Measurements from ENCODE around the gene TP53I3. TPM values are rescaled to one million over a fixed set of nuclear protein-coding genes. Genes with fewer than 3 reads are reported as not detected.

TP53I3 gene
- polyA plus RNA-seq, 4 donors, result 32.2 to 420 (median 184) TPM

DNA sequence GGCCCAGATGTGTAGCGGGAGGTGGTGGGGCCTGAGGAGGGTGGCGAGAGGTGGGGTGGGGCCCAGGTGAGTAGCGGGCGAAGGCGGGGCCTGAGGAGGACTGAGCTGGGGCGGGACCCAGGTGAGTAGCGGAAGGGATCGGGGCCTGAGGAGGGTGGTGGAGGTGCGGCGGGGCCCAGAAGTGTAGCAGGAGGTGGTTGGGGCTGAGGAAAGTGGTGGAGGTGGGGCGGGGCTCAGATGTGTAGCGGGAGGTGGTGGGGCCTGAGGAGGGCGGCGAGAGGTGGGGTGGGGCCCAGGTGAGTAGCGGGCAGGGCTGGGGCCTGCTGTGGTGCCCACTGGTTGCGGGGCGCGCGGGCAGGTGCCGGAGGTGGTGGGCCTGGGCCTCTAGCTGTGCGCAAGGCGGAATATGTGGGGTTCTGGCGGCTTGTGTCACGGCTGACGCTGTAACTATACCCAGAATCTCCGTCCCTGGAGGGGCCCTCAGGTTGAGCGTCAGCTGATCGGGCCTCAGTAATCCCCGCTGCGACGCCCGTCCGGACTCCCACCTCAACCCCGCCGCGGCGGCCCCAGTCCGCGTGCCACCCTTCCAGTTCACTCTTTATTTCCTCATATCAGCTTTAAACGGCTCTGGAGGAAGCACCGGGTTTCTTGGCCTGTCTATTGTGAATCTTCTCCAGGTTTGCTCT is 7.6 kb downstream of the TP53I3 start:
- no peaks in the 10 kb centered on the region for H3K27me3 ChIP-seq (ENCODE audit: control insufficient read depth in 3 of 3, insufficient read depth in 3 of 3, low read length in 3 of 3)
- DNase-seq (peak in 1 of 2 donors; percentile 87), FAIRE-seq (no peak)
- peak overlapping the region; percentile 70 to 78 (median 74) for H3K4me3 ChIP-seq (ENCODE audit: low read depth in 1 of 3, low read length in 3 of 3)
- H3K27ac ChIP-seq (ENCODE audit: low read depth in 1 of 3, low read length in 2 of 3), result peak overlapping the region; percentile 92 to 100 (median 99)
- peaks cover 0 to 18% (median under 1%) of the 10 kb centered on the region in 3 donors for H3K4me1 ChIP-seq (ENCODE audit: control insufficient read depth in 3 of 3, insufficient read depth in 2 of 3, low read depth in 1 of 3, low read length in 2 of 3)
- no peaks in the 10 kb centered on the region for H3K9me3 ChIP-seq (ENCODE audit: control insufficient read depth in 2 of 2, insufficient read depth in 1 of 2, low read depth in 1 of 2, low read length in 1 of 2)
- WGBS, 3 donors, result 0 to 2% (median 0%) methylated on average over 32 to 41 of the region's 41 CpGs
- H3K36me3 ChIP-seq (ENCODE audit: control insufficient read depth in 3 of 3, insufficient read depth in 2 of 3, low read depth in 1 of 3, low read length in 3 of 3), result peaks cover 0 to 20% (median 8%) of the 10 kb centered on the region in 3 donors

DNA sequence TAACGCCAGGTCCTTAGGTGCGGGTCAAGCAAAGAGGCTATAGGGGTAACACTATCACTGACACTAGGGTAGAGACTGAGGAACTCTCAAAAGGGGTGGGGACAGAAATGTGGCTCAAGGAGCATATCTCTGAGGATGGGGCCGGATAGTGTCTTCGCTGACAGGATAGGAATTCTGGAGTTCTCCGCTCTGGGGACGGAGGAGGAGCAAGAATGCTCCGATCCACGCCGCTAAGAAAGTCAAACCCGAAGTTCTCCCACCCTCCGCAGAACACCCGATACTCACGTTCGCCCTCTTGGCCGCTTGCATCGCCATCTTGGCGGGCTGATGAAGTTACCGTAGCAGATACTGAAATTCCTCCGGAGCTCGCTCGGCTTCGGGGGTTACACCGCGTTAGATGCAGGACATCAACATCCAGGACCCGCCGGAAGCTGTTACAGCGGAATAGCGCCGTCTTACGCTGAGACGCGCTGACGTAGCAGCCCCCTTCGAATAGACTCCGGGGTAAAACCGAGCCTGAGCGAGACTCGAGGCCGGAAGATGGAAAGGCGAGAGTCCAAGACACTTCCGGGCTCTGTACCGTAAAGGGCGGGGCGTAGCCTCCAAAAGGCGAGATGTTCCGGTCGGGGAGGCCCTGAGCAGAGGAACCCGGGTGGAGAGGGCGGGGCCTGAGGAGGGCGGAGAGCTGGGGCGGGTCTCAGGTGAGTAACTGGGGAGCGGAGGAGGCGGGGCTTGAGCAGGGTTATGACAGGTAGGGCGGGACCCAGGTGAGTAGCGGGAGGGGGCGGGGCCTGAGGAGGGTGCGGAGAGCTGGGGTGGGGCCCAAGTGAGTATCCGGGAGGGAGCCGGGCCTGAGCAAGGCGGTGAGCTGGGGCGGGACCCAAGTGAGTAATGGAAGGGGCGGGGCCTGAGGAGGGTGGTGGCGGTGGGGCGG is 8.5 kb downstream of the TP53I3 start, which contains the start of gene SF3B6:
Gene SF3B6 (minus strand): TSS at position 412 of the 934 bp plus-strand sequence. CDS start 97 bp downstream, at position 315.
- peaks cover 0 to 20% (median 12%) of the 10 kb centered on the region in 3 donors for H3K36me3 ChIP-seq (ENCODE audit: control insufficient read depth in 3 of 3, insufficient read depth in 2 of 3, low read depth in 1 of 3, low read length in 3 of 3)
- peaks cover 0 to 18% (median 0%) of the 10 kb centered on the region in 3 donors for H3K4me1 ChIP-seq (ENCODE audit: control insufficient read depth in 3 of 3, insufficient read depth in 2 of 3, low read depth in 1 of 3, low read length in 2 of 3)
- no peaks in the 10 kb centered on the region for H3K9me3 ChIP-seq (ENCODE audit: control insufficient read depth in 2 of 2, insufficient read depth in 1 of 2, low read depth in 1 of 2, low read length in 1 of 2)
- H3K27ac ChIP-seq (ENCODE audit: low read depth in 1 of 3, low read length in 2 of 3), result peak within 1 kb of the TSS; percentile 92 to 100 (median 99)
- peak within 1 kb of the TSS; percentile 70 to 78 (median 74) for H3K4me3 ChIP-seq (ENCODE audit: low read depth in 1 of 3, low read length in 3 of 3)
- no peaks in the 10 kb centered on the region for H3K27me3 ChIP-seq (ENCODE audit: control insufficient read depth in 3 of 3, insufficient read depth in 3 of 3, low read length in 3 of 3)
- DNase-seq (peak; percentile 100), FAIRE-seq (no peak)
- 0 to 1% (median 1%) methylated on average over 54 to 64 of the region's 64 CpGs for WGBS, 3 donors

DNA sequence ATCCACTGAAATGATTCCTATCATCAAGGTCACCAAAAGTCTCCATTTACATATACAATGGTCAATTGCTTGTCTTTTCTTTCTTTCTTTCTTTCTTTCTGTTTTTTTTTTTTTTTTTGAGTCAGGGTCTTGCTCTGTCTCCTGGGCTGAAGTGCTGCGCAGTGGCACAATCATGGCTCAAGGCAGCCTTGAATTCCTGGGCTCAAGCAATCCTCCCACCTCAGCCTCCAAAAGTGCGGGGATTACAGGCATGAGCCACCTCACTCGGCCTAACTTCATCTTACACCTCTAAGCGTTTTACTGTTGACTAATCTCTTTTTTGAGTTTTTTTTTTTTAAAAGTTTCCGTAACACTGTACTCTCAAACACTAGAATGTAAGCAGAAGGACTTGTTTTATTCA is 9.4 kb downstream of the TP53I3 start:
- FAIRE-seq, result no peak
- DNase-seq, result no peak
- Histone ChIP-seq H3K27me3 (ENCODE audit: control insufficient read depth in 3 of 3, insufficient read depth in 3 of 3, low read length in 3 of 3) (no peaks in the 10 kb centered on the region), H3K9me3 (ENCODE audit: control insufficient read depth in 2 of 2, insufficient read depth in 1 of 2, low read depth in 1 of 2, low read length in 1 of 2) (no peaks in the 10 kb centered on the region), H3K4me3 (ENCODE audit: low read depth in 1 of 3, low read length in 3 of 3) (peak overlapping the region in 2 of 3 donors; percentile 74 to 77), H3K36me3 (ENCODE audit: control insufficient read depth in 3 of 3, insufficient read depth in 2 of 3, low read depth in 1 of 3, low read length in 3 of 3) (peaks cover 3 to 18% (median 12%) of the 10 kb centered on the region in 3 donors), H3K4me1 (ENCODE audit: control insufficient read depth in 3 of 3, insufficient read depth in 2 of 3, low read depth in 1 of 3, low read length in 2 of 3) (peaks cover 0 to 18% (median 0%) of the 10 kb centered on the region in 3 donors), H3K27ac (ENCODE audit: low read depth in 1 of 3, low read length in 2 of 3) (peak overlapping the region in 2 of 3 donors; percentile 33 to 99)
- 53 to 62% (median 60%) methylated on average over 5 of the region's 5 CpGs for WGBS, 3 donors

DNA sequence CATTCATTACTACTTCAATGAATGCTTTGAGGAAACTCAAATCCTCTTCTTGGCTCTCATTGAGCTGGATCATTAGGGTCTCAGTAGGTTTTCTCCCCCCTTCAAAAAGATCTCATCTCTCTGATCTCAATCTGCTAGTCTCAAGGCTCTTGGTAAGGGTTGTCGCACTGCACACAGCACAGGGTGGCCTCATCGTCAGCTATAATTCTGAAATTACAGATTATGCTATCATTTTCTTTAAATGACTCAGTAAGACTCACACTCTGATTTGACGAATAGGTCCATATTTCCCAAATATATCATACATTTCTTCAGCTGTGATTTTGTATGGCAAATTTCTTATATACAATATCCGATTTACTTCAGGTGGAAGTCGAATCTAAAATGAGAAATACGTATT is 10.8 kb downstream of the TP53I3 start:
- H3K27ac ChIP-seq (ENCODE audit: low read depth in 1 of 3, low read length in 2 of 3), result no peak overlapping the region
- no peak for FAIRE-seq
- H3K27me3 ChIP-seq (ENCODE audit: control insufficient read depth in 3 of 3, insufficient read depth in 3 of 3, low read length in 3 of 3), result no peaks in the 10 kb centered on the region
- DNase-seq, result no peak
- peaks cover 0 to 16% (median 0%) of the 10 kb centered on the region in 3 donors for H3K4me1 ChIP-seq (ENCODE audit: control insufficient read depth in 3 of 3, insufficient read depth in 2 of 3, low read depth in 1 of 3, low read length in 2 of 3)
- WGBS, 3 donors, result 83 to 89% (median 86%) methylated on average over 6 of the region's 6 CpGs
- no peak overlapping the region for H3K4me3 ChIP-seq (ENCODE audit: low read depth in 1 of 3, low read length in 3 of 3)
- H3K9me3 ChIP-seq (ENCODE audit: control insufficient read depth in 2 of 2, insufficient read depth in 1 of 2, low read depth in 1 of 2, low read length in 1 of 2), result no peaks in the 10 kb centered on the region
- H3K36me3 ChIP-seq (ENCODE audit: control insufficient read depth in 3 of 3, insufficient read depth in 2 of 3, low read depth in 1 of 3, low read length in 3 of 3), result peaks cover 4 to 24% (median 15%) of the 10 kb centered on the region in 3 donors

DNA sequence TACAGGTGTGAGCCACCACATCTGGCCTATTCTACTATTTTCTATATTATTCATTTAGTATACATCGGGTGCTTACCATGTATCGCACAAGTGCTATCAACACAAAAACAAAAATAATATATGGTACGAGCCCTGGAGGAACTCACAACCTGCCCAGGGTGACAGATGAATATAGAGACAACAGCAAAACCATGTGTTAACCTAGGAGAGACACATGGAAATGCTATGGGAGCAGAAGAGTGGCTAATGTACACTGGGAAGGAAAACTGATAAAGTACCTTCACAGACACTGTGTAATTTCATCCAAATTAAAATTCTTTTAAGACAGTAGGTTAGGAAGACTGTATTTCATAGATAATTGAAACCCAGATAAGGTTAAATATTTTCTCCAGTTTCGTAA is 12.4 kb downstream of the TP53I3 start:
- no peak for FAIRE-seq
- Histone ChIP-seq H3K4me1 (ENCODE audit: control insufficient read depth in 3 of 3, insufficient read depth in 2 of 3, low read depth in 1 of 3, low read length in 2 of 3) (peaks cover 0 to 2% (median 0%) of the 10 kb centered on the region in 3 donors), H3K9me3 (ENCODE audit: control insufficient read depth in 2 of 2, insufficient read depth in 1 of 2, low read depth in 1 of 2, low read length in 1 of 2) (no peaks in the 10 kb centered on the region), H3K36me3 (ENCODE audit: control insufficient read depth in 3 of 3, insufficient read depth in 2 of 3, low read depth in 1 of 3, low read length in 3 of 3) (peaks cover 4 to 31% (median 16%) of the 10 kb centered on the region in 3 donors), H3K27ac (ENCODE audit: low read depth in 1 of 3, low read length in 2 of 3) (no peak overlapping the region), H3K27me3 (ENCODE audit: control insufficient read depth in 3 of 3, insufficient read depth in 3 of 3, low read length in 3 of 3) (no peaks in the 10 kb centered on the region), H3K4me3 (ENCODE audit: low read depth in 1 of 3, low read length in 3 of 3) (no peak overlapping the region)
- WGBS, 3 donors, result 83 to 90% (median 83%) methylated on average over 4 of the region's 4 CpGs
- no peak for DNase-seq

DNA sequence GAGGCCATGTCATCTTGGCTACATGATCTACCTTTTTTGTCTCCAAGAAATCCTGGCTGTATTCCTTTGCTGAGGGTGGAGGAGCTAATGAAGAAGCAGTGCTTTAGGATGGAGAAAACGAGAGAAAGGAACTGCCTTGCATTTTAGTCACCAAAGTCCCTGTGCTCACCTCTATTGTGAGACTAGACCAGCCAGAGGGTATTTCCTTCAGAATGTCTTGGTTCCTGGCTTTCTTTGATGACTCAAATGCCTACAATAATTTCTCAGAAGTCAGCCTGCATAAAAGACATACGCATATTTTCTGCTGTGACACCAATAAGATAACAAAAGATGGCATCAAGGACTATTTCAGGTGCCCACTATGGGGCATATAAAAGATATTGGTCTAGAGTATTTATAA is 19.3 kb downstream of the TP53I3 start:
- Histone ChIP-seq H3K36me3 (ENCODE audit: control insufficient read depth in 3 of 3, insufficient read depth in 2 of 3, low read depth in 1 of 3, low read length in 3 of 3) (peaks cover 3 to 19% (median 10%) of the 10 kb centered on the region in 3 donors), H3K4me3 (ENCODE audit: low read depth in 1 of 3, low read length in 3 of 3) (no peak overlapping the region), H3K9me3 (ENCODE audit: control insufficient read depth in 2 of 2, insufficient read depth in 1 of 2, low read depth in 1 of 2, low read length in 1 of 2) (no peaks in the 10 kb centered on the region), H3K27ac (ENCODE audit: low read depth in 1 of 3, low read length in 2 of 3) (no peak overlapping the region), H3K4me1 (ENCODE audit: control insufficient read depth in 3 of 3, insufficient read depth in 2 of 3, low read depth in 1 of 3, low read length in 2 of 3) (no peaks in the 10 kb centered on the region), H3K27me3 (ENCODE audit: control insufficient read depth in 3 of 3, insufficient read depth in 3 of 3, low read length in 3 of 3) (no peaks in the 10 kb centered on the region)
- FAIRE-seq, result no peak
- WGBS, 3 donors, result 81 to 91% (median 81%) methylated on average over 2 of the region's 2 CpGs
- no peak for DNase-seq

DNA sequence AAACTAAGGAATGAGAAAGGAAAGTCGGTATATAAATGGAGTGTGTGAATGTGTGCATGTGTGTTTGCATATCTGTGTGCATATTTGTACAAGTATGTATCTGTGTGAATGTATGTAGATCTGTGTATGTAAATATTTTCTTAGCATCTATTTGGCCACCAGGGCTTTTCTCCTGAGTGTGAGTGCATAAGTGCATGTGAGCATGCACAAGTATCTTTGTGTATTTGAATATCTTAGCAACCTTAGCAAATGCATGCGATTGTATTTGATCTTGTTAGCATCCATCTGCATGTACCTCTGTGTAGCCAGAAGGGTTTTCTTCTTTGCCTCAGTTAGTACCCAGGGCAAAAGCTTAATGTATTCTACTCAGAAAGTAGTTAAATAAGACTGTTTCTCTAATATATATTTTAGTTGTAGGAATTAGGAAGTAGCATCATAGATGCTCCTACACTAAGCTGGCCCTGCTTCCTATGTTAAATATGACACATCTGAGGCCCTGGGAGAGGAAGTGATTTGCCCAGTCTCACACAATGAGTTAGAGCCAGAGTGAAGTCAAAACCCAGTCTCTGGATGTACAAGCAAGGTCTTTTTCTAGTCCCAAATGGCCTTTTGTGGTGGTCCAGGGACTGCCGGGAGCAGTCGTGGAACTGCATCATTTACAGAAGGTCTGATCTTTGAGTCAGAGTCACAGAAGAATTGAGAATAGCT is 25.9 kb downstream of the TP53I3 start:
- no peak for FAIRE-seq
- peaks cover 0 to 2% (median 0%) of the 10 kb centered on the region in 3 donors for H3K36me3 ChIP-seq (ENCODE audit: control insufficient read depth in 3 of 3, insufficient read depth in 2 of 3, low read depth in 1 of 3, low read length in 3 of 3)
- no peak for DNase-seq
- no peak overlapping the region for H3K4me3 ChIP-seq (ENCODE audit: low read depth in 1 of 3, low read length in 3 of 3)
- H3K27ac ChIP-seq (ENCODE audit: low read depth in 1 of 3, low read length in 2 of 3), result no peak overlapping the region
- WGBS, 3 donors, result 67 to 80% (median 72%) methylated on average over 4 of the region's 4 CpGs
- H3K9me3 ChIP-seq (ENCODE audit: control insufficient read depth in 2 of 2, insufficient read depth in 1 of 2, low read depth in 1 of 2, low read length in 1 of 2), result no peaks in the 10 kb centered on the region
- no peaks in the 10 kb centered on the region for H3K27me3 ChIP-seq (ENCODE audit: control insufficient read depth in 3 of 3, insufficient read depth in 3 of 3, low read length in 3 of 3)
- H3K4me1 ChIP-seq (ENCODE audit: control insufficient read depth in 3 of 3, insufficient read depth in 2 of 3, low read depth in 1 of 3, low read length in 2 of 3), result no peaks in the 10 kb centered on the region

DNA sequence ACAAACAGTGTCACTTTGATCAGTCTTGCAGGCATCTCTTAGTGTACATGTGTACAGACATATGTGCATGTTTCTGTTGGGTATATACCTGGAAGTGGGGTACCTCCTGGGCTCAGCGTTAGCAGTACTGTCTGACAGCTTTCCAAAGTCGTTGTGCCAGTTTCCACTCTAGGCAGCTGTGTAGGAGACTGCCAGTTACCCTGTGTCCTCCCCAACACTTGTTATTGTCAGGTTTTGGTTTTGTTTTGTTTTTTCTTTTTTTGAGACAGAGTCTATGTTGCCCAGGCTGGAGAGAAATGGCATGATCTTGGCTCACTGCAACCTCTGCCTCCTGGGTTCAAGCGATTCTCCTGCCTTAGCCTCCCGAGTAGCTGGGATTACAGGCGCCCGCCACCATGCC is 28.9 kb downstream of the TP53I3 start:
- DNase-seq (no peak), FAIRE-seq (no peak)
- Histone ChIP-seq H3K4me3 (ENCODE audit: low read depth in 1 of 3, low read length in 3 of 3) (no peak overlapping the region), H3K36me3 (ENCODE audit: control insufficient read depth in 3 of 3, insufficient read depth in 2 of 3, low read depth in 1 of 3, low read length in 3 of 3) (peaks cover 0 to 2% (median 0%) of the 10 kb centered on the region in 3 donors), H3K27ac (ENCODE audit: low read depth in 1 of 3, low read length in 2 of 3) (no peak overlapping the region), H3K9me3 (ENCODE audit: control insufficient read depth in 2 of 2, insufficient read depth in 1 of 2, low read depth in 1 of 2, low read length in 1 of 2) (no peaks in the 10 kb centered on the region), H3K4me1 (ENCODE audit: control insufficient read depth in 3 of 3, insufficient read depth in 2 of 3, low read depth in 1 of 3, low read length in 2 of 3) (no peaks in the 10 kb centered on the region), H3K27me3 (ENCODE audit: control insufficient read depth in 3 of 3, insufficient read depth in 3 of 3, low read length in 3 of 3) (no peaks in the 10 kb centered on the region)
- 79 to 86% (median 84%) methylated on average over 6 of the region's 6 CpGs for WGBS, 3 donors

Measured in small intestine (tissue), 7 donors.